GM12864 (cell line): ENCODE measurements around the gene FCN3.
A peak's percentile ranks its signal among the peaks of the same experiment; 100 is the strongest.

ENCODE experiments used
- DNase-seq: peaks from one replicate; pipeline ENCODE4 v3.0.0-alpha.2; 2011; ENCODE audit warnings: low read depth
- H3K4me3 ChIP-seq: 2 replicates; pipeline ENCODE4 v1.5.1; 2011; ENCODE audit warnings: mild to moderate bottlenecking, low read depth, low read length, control low read depth
- TF ChIP-seq, protein P1 (sequence below): IDR thresholded peaks from 2 replicates; pipeline ENCODE4 v1.5.1; 2011; ENCODE audit warnings: low read depth, mild to moderate bottlenecking, moderate library complexity, low read length, control low read depth, inconsistent platforms; ENCODE audit errors: missing control alignments

Gene FCN3

DNA sequence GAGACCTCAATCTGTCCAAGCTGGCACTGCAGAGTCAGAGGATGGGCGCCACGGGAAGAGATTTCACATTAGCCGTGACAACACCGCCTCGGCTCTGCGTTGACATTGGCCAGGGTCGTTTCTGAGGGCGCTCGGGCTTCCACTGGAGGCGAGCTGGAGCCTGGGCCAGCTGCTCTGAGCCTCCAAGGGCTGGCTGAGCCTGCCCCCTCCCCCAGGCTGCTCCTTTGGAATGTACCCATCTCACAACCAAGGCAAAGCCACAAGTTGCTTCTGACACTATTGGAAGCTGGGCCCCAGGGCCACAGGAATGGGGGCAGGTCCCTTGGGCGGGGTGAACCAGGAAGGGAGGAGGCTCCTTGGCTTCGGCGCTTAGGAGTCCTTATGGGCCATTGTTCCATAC is 30.4 kb upstream of the FCN3 start:
- no peak overlapping the region for H3K4me3 ChIP-seq
- TF ChIP-seq, protein P1, sequence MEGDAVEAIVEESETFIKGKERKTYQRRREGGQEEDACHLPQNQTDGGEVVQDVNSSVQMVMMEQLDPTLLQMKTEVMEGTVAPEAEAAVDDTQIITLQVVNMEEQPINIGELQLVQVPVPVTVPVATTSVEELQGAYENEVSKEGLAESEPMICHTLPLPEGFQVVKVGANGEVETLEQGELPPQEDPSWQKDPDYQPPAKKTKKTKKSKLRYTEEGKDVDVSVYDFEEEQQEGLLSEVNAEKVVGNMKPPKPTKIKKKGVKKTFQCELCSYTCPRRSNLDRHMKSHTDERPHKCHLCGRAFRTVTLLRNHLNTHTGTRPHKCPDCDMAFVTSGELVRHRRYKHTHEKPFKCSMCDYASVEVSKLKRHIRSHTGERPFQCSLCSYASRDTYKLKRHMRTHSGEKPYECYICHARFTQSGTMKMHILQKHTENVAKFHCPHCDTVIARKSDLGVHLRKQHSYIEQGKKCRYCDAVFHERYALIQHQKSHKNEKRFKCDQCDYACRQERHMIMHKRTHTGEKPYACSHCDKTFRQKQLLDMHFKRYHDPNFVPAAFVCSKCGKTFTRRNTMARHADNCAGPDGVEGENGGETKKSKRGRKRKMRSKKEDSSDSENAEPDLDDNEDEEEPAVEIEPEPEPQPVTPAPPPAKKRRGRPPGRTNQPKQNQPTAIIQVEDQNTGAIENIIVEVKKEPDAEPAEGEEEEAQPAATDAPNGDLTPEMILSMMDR, result no peak
- DNase-seq, result no peak

DNA sequence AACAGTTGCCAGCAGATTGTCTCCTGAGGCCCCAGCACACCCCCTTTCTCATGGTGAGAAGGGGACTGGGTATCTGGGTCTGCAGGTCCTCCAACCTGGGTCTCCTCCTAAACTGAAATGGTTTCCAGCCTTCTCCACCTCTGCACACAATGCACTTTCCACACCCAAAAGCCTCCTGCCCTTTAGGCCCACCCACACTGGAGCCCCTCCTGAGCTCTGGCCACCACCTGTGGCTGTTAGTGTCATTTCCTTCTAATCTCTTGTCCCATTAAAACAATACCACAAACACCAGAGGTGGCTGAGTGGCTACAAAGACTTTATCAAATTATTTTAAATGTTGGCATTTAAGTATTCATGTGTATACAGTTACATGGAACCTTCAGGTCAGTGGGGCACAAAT is 29.3 kb upstream of the FCN3 start:
- H3K4me3 ChIP-seq, result no peak overlapping the region
- TF ChIP-seq, protein P1, result no peak
- no peak for DNase-seq

DNA sequence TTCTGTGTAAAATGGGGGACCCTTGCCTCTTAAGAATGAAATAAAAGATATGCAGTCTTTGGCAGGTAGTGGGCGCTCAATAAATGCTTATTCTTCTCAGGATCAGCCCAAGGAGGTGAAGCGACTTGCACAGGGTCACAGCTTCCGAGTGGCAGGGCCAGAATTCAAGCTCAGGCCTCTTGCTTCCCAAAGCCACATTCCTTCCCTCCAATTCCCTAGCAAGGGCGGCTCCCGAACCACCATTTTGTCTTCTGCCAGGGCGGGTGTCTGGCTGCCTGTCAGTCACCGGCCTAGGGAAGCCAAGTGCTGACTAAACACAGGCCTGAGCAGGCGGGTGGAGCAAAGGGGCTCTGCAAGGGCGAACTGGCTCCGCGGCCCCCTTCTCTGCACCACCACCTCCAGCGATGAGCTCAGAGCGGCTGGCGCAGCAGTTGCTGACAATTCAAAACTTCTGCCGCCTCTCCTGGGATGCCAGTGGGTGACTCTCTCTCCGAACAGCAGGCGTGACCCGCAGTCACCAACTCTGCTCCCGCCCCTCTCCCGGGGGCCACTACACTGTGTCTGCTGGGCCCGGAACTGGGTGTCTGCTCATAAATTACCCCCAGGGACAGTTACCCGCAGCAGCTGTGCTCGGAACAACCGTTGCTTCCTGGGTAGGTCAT is 28.6 kb upstream of the FCN3 start:
- TF ChIP-seq, protein P1, result peak; percentile 52
- no peak overlapping the region for H3K4me3 ChIP-seq
- DNase-seq, result no peak

DNA sequence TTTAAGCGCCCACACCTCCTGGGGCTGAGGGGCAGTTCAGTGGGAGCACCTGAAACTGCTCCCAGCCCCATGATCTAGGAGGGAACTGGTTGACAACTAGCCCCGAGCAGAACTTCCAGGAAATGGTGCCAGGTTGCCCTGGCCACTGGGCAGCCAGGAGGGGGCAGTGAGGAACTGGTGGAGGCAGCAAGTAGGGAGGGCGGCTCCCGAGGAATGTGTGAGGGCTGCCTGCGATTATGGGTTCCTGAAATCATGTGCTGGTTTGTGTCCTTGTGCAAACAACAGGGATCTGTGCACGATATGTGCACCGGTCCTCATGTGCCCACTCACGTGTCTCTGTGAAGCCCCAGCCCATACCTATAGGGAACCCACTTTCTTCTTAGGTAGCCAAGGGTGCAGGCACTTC is 27.7 kb upstream of the FCN3 start:
- no peak for DNase-seq
- no peak overlapping the region for H3K4me3 ChIP-seq
- TF ChIP-seq, protein P1, result peak; percentile 34

DNA sequence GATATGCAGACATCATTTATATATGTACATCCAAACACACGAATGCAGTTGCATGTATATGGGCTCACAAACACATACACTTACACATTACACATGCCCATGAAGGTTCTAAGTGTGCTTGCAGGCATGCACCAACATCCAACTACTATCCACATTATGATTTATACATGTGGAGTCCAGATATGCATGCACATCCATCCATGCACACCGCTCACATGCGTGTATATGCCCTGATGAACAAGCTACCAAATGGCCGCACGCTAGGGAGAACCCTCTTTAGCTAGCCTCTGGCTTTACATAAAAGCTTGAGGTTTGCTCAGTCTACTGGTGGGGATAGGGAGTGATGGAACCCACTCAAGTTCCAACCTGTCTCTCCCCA is 26.3 kb upstream of the FCN3 start:
- TF ChIP-seq, protein P1, result no peak
- no peak for DNase-seq
- no peak overlapping the region for H3K4me3 ChIP-seq

DNA sequence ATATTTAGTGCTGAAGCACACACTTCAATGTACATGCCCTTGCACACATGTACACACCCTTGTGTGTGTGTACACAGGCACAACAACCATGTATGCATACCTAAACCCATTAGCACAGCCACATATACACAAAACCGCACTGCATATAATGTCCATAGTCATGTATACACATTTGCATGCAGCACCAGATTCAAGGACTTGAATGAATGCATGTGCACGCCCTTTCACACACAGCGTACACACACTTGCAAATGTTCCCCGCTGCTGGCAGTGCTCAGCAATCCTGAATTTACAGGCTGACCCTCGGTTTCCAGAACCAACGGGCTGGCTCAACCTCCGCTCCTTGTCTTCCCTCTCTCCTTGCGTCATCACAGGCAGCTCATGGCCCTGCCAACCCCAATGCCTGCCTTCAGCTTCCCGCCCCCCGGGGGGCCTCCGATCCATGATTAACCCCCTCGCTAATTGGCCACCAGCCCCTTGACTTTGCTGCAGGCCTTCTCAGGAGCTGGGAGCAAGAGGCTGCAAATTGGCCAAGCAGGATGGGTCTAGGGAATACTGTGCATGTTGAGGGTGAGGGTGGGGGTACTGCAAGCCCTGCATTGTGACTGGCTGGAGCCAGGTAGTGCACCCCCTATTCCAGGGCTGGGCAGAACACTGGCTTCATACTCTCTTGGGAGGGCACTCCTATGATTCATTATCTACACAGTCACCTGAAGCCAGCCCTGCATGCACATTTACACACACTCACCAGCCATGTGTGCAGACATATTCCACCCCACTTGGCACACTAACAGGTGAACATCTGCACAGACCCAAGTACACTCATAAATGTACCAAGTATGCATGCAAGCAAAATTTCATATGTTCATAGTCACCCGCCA is 25.7 kb upstream of the FCN3 start:
- TF ChIP-seq, protein P1, result no peak
- DNase-seq, result no peak
- no peak overlapping the region for H3K4me3 ChIP-seq
